Measurements from ENCODE around the gene EEFSEC. TPM values are rescaled to one million over a fixed set of nuclear protein-coding genes. Genes with fewer than 3 reads are reported as not detected.

The EEFSEC gene
- total and polyA plus RNA-seq, 4 donors: 9.8 to 20.1 (median 11.6) TPM

- DNase-seq (no peak), ATAC-seq (ENCODE audit: insufficient read depth, low FRiP score) (no peak)
- H3K4me3 ChIP-seq: no peak overlapping the region
- peaks cover 0 to 7% (median 0%) of the 10 kb centered on the region in 4 donors for H3K36me3 ChIP-seq (ENCODE audit: control insufficient read depth in 4 of 4, insufficient read depth in 4 of 4, low read length in 4 of 4)
- WGBS, 2 donors: 87 to 91% methylated on average over 15 of the region's 15 CpGs
- no peak overlapping the region for H3K9ac ChIP-seq (ENCODE audit: insufficient read depth in 1 of 2, low read length in 2 of 2)
- no peak overlapping the region for H3K27ac ChIP-seq (ENCODE audit: low read depth in 1 of 2, low read length in 1 of 2)
- TF ChIP-seq CTCF (IDR thresholded peaks at IDR 0.05; ENCODE audit: control extremely low read depth, extremely low read depth): no peak
- H3K9me3 ChIP-seq (ENCODE audit: control insufficient read depth in 4 of 4, insufficient read depth in 3 of 4, low read length in 3 of 4): no peaks in the 10 kb centered on the region
- H3K27me3 ChIP-seq (ENCODE audit: control insufficient read depth in 3 of 3, insufficient read depth in 3 of 3, low read length in 2 of 3): no peaks in the 10 kb centered on the region
- H3K4me1 ChIP-seq (ENCODE audit: control insufficient read depth in 5 of 5, insufficient read depth in 5 of 5, low read length in 5 of 5): peaks cover 0 to 11% (median 2%) of the 10 kb centered on the region in 5 donors
Observed at GRCh38 chr3:128412180-128413002, 259.1 kb downstream of the EEFSEC start.

GRCh38 chr3:128413003-128413370 is 259.7 kb downstream of the EEFSEC start:
- 86 to 88% methylated on average over 8 of the region's 8 CpGs for WGBS, 2 donors
- Histone ChIP-seq H3K27ac (ENCODE audit: low read depth in 1 of 2, low read length in 1 of 2) (no peak overlapping the region), H3K9ac (ENCODE audit: insufficient read depth in 1 of 2, low read length in 2 of 2) (no peak overlapping the region), H3K4me3 (no peak overlapping the region), H3K27me3 (ENCODE audit: control insufficient read depth in 3 of 3, insufficient read depth in 3 of 3, low read length in 2 of 3) (no peaks in the 10 kb centered on the region), H3K9me3 (ENCODE audit: control insufficient read depth in 4 of 4, insufficient read depth in 3 of 4, low read length in 3 of 4) (no peaks in the 10 kb centered on the region), H3K36me3 (ENCODE audit: control insufficient read depth in 4 of 4, insufficient read depth in 4 of 4, low read length in 4 of 4) (peaks cover 0 to 7% (median 0%) of the 10 kb centered on the region in 4 donors), H3K4me1 (ENCODE audit: control insufficient read depth in 5 of 5, insufficient read depth in 5 of 5, low read length in 5 of 5) (peaks cover 0 to 11% (median 2%) of the 10 kb centered on the region in 5 donors)
- DNase-seq: no peak
- no peak for ATAC-seq (ENCODE audit: insufficient read depth, low FRiP score)
- no peak for TF ChIP-seq CTCF (IDR thresholded peaks at IDR 0.05; ENCODE audit: control extremely low read depth, extremely low read depth)

- Histone ChIP-seq H3K36me3 (ENCODE audit: control insufficient read depth in 4 of 4, insufficient read depth in 4 of 4, low read length in 4 of 4) (peaks cover 0 to 3% (median 0%) of the 10 kb centered on the region in 4 donors), H3K27me3 (ENCODE audit: control insufficient read depth in 3 of 3, insufficient read depth in 3 of 3, low read length in 2 of 3) (no peaks in the 10 kb centered on the region), H3K9me3 (ENCODE audit: control insufficient read depth in 4 of 4, insufficient read depth in 3 of 4, low read length in 3 of 4) (peaks cover 0 to 3% (median 0%) of the 10 kb centered on the region in 4 donors), H3K9ac (ENCODE audit: insufficient read depth in 1 of 2, low read length in 2 of 2) (no peak overlapping the region), H3K27ac (ENCODE audit: low read depth in 1 of 2, low read length in 1 of 2) (no peak overlapping the region), H3K4me3 (no peak overlapping the region), H3K4me1 (ENCODE audit: control insufficient read depth in 5 of 5, insufficient read depth in 5 of 5, low read length in 5 of 5) (peaks cover 0 to 11% (median 2%) of the 10 kb centered on the region in 5 donors)
- DNase-seq: no peak
- no peak for ATAC-seq (ENCODE audit: insufficient read depth, low FRiP score)
- no peak for TF ChIP-seq CTCF (IDR thresholded peaks at IDR 0.05; ENCODE audit: control extremely low read depth, extremely low read depth)
- 91 to 94% methylated on average over 23 to 24 of the region's 24 CpGs for WGBS, 2 donors
Observed at GRCh38 chr3:128413413-128414205, 260.3 kb downstream of the EEFSEC start.

Measured in lung (tissue), 12 donors.